Skeletal muscle cell (primary cell): ENCODE results near the gene SLC6A13.
"Not testable (repeated sequence)": the region's sequence is repeated elsewhere in the genome, so short reads cannot be mapped to it uniquely, and the experiment has no call there.

Source experiments
- DNase-seq: peaks from one replicate; pipeline ENCODE4 v3.0.0-alpha.2; 2010; ENCODE audit warnings: low read depth
- H3K4me3 ChIP-seq: 2 replicates; pipeline ENCODE4 v1.5.1; 2011; ENCODE audit warnings: low read depth, mild to moderate bottlenecking, control low read depth, low read length, moderate library complexity

Gene SLC6A13

GRCh38 chr12:220946-221550 lies 41.6 kb downstream of the SLC6A13 start:
- DNase-seq, result no peak
- no peak overlapping the region for H3K4me3 ChIP-seq

DNA sequence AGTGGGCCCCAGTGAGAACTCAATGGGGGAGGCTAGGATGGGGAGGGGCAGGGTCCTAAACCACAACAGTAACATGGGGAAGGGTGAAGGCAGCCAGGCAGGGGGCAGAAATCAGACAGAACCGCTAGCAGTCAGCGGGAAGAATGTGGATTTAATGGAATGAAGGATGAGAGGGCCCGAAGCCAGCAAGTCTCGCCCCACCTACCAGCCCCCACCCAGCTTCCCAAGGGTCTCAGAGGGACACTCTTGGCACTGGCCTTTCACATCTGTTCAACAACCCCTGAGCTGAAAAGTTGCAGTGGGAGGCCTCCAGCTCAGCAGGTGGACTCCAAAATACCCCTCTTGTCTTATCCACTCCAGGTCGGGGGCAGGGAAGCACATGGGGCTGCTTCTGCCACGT lies 42.1 kb downstream of the SLC6A13 start:
- no peak overlapping the region for H3K4me3 ChIP-seq
- no peak for DNase-seq

DNA sequence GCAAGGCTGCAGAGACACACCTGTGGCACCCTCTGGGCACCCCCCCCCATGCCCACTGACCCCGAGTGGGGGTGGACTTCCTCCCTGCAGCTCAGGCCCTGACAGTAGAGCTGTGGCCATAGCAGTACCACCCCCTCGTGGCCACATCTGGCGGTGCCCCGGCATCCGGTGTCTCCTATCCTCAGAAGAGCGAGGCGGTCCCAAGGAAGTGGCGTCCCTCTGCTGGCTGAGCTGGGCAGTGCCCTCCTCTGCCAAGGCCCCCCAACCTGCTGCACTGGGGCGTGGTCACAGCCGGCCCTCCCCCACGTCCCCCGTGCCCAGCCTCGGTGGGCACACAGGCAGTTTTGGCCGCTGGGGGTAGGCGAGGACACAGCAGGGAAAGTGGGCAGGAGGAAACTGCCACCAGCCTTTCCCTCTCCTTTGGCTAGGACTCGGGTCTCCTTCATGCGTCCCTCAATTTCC lies 42.7 kb downstream of the SLC6A13 start:
- DNase-seq, result no peak

GRCh38 chr12:218728-219590 lies 43.7 kb downstream of the SLC6A13 start:
- no peak for DNase-seq
- no peak overlapping the region for H3K4me3 ChIP-seq

More for the DNA sequence above, 42.7 kb downstream of the SLC6A13 start:
- H3K4me3 ChIP-seq, result no peak overlapping the region

DNA sequence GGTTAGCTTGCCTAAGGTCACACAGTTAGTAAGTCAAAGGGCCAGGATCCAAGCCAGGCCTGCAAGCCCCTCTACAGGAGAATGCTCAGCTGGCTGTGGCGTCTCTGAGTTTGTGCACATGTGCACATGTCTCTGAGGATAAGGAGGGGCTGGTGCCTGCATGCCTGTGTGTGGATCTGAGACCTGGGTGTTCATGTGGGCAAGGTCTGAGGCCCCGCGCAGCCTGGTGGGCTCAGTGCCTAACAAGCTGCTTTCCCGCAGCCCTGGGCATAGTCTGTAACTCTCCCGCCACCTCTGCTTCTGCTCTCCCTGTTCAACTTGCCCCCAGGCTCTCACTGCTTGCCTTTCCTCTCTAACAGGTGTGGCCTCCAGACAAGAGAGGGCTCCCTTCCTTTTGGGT lies 44.4 kb downstream of the SLC6A13 start:
- DNase-seq, result no peak

DNA sequence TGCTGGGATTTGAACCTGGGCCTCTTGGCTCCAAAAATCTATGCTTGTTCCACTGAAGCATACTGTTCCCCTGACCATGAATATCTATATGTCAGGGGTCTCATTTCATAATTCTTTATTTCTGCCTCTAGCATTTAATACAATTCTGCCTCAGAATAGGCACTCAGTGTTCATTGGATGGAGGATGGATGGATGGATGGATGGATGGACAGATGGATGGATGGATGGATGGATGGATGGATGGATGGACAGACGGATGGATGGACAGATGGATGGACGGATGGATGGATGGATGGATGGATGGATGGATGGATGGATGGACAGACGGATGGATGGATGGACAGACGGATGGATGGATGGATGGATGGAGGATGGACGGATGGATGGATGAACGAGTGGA lies 45.6 kb downstream of the SLC6A13 start:
- DNase-seq, H3K4me3 ChIP-seq: not testable (repeated sequence)

More for the DNA sequence above, 44.4 kb downstream of the SLC6A13 start:
- H3K4me3 ChIP-seq, result no peak overlapping the region

DNA sequence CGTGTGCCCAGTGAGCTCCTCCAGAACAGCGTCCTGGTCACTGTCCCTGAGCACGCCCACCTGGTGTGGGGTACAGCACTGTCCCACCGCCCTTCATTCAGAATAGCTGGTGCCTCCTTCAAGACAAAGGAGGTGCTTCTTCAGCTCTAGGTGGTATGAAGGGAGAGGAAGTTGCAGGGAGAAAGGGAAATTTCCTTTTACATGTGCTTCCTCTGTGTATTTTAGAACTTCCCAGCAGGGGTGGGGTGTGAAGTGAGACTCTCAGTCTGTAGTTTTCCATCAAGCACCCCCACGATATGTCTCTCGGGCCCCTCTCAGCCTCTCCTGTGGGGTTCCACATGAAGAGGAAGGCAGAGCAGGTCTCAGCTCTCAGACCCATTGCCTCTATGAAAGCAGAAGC lies 47.5 kb downstream of the SLC6A13 start:
- no peak overlapping the region for H3K4me3 ChIP-seq
- DNase-seq, result no peak

- DNase-seq, result no peak
- no peak within 1 kb of the TSS for H3K4me3 ChIP-seq
Measured at GRCh38 chr12:214003-214741, 48.5 kb downstream of the SLC6A13 start, which contains the start of gene SLC6A12. TSS of gene SLC6A12 (minus strand) at chr12:214157. CDS start at chr12:209986, 4,171 bp downstream.

- DNase-seq, result no peak
- H3K4me3 ChIP-seq, result no peak overlapping the region
Measured at GRCh38 chr12:213527-213932, 49.1 kb downstream of the SLC6A13 start.

GRCh38 chr12:212715-213526 lies 49.7 kb downstream of the SLC6A13 start:
- no peak overlapping the region for H3K4me3 ChIP-seq

DNA sequence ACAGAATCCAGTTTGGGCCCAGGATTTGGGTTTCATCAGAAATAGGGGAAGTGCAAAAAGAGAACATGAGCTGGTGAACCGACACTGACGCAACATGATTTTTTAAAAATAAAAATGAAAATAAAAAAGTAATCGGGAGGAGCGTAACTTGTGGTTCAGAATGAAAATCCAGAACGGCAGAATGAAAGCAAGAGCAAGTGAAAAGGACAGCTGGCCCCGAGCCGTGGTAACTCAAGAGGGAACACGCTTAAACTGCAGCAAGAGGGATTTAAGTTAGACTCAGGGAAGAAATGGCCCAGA lies 50.3 kb downstream of the SLC6A13 start:
- no peak overlapping the region for H3K4me3 ChIP-seq
- DNase-seq, result no peak

More at GRCh38 chr12:212715-213526, 49.7 kb downstream of the SLC6A13 start:
- no peak for DNase-seq

- no peak overlapping the region for H3K4me3 ChIP-seq
- DNase-seq, result no peak
Measured at GRCh38 chr12:211639-212414, 50.8 kb downstream of the SLC6A13 start.

GRCh38 chr12:211142-211465 lies 51.5 kb downstream of the SLC6A13 start:
- DNase-seq, result no peak
- H3K4me3 ChIP-seq, result no peak overlapping the region

DNA sequence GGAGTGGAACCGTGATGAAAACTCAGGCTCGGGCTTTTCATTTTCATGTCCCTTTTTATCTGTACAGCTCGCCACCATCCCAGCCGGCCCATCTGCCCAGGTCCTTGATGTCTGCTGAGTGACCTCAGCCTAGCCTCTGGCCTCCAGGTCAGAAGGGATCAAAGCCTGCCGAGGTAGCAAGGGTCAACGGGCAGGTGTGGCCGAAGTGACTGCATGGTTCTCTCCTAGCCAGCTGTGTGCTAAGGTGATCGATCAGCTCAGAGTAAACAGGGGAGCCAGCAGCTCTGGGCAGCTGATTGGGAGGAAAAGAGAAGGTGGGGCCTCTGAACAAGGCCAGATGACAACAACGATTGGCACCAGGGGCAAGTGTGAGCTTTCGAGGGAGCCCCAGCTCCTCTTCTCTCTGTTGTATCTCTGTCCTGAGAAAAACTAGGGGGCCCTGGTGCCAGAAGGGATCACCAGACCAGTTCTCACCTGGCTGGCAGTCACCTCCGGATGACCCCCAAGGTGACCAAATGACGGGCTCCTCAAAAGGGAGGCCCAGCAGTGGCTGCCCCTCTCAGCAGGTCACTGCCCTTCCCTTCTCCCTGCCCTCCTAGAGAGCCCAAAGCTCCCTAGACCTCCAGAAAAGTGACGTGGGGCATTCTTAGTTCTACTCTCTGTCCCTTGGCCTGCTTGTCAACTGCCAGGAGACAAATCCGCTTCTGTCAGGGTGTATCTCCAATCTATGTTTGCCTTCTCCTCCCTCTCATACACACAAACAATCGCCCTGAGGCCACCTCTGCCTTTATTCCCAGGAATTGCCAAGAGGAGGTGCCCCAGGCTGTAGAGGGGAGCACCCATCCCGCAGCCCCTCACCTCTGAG lies 52.1 kb downstream of the SLC6A13 start:
- no peak for DNase-seq
- H3K4me3 ChIP-seq, result no peak overlapping the region

GRCh38 chr12:209851-210250 lies 52.8 kb downstream of the SLC6A13 start:
- H3K4me3 ChIP-seq, result no peak overlapping the region
- DNase-seq, result no peak

DNA sequence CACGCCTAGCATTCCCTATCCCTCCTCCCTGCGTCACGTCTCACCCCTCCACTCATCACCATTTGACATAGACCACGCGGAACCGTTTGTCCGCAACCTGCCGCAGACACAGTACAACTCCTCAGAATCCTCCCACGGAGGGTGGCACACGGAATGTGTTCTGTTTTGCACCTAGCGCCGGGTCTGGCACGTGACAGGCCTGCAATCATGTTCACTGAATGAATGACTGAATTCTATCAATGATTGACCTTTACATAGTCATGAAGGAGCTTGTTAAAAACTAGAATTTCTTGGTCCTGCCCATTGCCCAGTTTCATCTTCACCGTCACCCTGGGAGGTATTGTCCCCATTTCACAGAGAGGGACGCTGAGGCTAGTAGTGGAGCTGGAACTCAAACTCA lies 53.4 kb downstream of the SLC6A13 start:
- DNase-seq, result no peak
- H3K4me3 ChIP-seq, result no peak overlapping the region

- no peak overlapping the region for H3K4me3 ChIP-seq
- DNase-seq, result no peak
Measured at GRCh38 chr12:208813-209212, 53.8 kb downstream of the SLC6A13 start.

DNA sequence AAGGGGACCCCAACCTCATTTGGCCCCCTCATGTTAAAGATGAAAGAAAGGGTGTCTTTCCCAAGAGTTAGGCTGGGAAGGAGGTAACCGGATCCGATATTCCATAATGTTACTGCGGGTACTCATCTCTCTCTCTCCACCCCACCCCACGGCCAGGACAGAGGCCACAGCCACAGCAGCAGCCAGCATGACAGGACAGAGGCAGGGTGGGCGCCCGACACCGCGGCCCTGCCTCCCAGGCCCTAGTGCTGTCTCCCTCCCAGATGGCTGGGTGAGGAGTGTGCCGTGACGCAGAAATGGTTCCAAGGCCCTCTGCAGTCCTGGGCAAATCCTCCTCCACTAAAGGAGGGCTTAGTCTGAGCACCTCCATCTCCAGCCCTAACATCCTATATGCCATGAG lies 54.8 kb downstream of the SLC6A13 start:
- no peak overlapping the region for H3K4me3 ChIP-seq
- DNase-seq, result no peak
